GM19043 (cell line): ENCODE results near the gene KCNQ2.

Experiments
- ATAC-seq: cut with Tn5 transposase; IDR thresholded peaks from one replicate; pipeline ENCODE4 v1.9.1; 2021; ENCODE audit warnings: low read depth; ENCODE audit not compliant: unreplicated experiment

Gene KCNQ2

DNA sequence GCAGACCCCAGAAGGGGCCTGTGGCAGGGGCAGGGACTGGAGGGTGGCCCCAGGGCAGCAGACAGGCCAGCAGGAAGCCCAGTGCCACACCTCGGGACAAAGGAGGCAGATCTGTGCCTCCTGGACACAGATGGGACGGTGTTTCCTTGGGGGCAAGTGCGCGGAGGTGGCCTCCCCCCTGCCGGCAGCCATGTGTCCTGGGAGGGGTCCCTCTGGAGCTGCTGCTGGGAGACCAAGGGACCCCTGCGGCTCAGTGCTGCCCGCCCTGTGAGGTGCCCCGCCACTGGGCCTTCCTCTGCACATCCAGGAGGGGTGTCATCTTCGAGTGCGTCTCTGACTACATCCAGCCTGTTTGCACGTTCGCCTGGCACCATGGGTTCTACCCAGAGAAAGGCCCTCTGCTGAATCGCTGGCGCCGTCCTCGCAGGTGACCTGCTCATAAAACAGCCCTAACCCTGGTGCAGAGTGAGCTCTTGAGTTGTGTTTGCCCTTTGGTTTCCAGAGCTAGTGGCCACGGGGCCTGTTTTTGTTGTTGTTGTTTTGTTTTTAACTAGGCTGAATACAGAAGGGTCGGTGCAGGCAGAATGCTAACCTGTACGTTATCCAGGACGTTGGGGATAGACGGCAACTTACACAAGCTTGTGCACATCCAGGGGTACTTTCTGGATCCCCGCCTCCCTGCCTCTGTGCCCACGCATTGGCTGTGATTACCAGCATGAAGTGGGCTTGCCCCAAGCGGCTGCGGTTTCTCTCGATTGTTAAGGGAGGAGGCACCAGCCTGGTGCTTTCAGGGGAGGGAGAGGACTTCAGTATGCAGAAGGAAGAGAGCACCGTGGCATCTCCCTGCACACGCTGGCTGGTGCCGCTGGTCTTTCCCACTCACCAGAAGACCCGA, 1.3 kb upstream of the KCNQ2 start:
- ATAC-seq = no peak

GRCh38 chr20:63472862-63473390, 471 bp upstream of the KCNQ2 start:
- ATAC-seq = no peak

GRCh38 chr20:63471717-63471980, 806 bp downstream of the KCNQ2 start:
- ATAC-seq = no peak

DNA sequence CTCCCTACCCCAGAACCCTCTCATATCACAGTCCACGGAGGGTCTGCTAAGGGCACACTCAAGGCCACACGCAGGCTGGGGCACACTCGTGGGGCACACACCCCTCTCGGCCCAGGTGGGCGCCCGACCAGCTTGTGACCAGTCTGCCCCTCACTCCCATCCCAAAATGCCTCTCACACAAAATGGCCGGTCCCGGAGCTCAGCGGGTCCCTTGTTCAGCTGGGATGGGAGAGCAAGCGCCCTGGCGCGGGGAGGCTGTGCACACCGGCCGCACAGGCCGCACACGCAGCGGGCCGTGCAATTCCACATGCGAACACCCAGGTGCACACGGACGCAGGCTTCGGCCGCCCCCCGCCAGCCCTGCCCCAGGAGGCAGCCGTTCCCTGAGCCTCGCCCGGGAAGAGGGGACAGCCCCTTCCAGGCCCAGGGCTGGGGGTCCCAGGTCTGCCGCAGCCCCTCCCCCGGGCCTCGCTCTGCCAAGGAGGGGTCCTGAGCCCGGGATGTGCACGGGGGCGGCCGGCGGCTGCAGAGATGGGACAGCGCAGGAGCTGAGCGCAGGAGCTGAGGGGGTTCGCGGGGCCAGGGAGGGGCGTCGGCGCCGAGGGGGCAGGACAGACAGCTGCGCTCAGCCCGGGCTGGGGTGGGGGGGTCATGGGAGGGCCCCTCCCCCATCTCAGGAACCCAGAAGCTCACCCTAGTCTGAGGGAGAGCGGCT, 1.3 kb downstream of the KCNQ2 start:
- no peak for ATAC-seq

DNA sequence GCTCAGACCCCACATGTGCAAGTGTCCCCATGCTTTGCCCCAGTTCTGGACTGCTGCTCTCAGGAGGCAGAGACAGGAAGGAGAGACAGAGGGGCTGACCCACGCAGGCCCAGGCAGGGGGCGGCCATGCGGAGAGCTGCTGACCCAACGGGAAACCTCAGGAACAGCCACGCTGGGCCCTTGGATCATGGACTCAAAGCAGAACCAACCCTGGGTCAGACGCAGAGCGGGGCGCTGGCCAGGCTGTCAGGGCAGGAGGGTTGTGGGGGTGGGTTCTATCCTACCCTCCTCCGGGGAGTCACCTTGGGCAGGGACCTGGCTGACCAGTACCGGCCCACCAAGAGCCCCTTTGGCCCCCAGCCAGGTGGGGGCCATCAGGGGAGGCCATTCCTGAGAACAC, 2.0 kb downstream of the KCNQ2 start:
- no peak for ATAC-seq

DNA sequence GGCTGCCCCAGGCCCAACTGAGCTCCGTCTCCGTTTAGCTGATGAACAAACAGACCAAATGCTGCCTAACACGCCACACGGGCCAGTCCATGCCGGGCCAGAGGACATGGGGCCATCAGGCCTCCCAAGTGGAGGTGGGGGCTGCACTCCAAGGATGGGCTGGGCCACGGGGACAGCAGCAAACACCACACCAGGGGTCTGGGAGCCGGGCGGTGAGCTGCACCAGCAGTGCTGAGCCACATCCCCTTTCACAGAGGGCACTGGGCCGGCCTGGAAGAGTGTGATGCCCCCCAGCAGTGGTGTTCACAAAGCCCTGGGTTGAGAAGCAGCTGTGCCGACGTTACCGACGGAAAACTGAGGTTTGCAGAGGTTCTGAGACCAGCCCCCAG, 2.7 kb downstream of the KCNQ2 start:
- no peak for ATAC-seq

DNA sequence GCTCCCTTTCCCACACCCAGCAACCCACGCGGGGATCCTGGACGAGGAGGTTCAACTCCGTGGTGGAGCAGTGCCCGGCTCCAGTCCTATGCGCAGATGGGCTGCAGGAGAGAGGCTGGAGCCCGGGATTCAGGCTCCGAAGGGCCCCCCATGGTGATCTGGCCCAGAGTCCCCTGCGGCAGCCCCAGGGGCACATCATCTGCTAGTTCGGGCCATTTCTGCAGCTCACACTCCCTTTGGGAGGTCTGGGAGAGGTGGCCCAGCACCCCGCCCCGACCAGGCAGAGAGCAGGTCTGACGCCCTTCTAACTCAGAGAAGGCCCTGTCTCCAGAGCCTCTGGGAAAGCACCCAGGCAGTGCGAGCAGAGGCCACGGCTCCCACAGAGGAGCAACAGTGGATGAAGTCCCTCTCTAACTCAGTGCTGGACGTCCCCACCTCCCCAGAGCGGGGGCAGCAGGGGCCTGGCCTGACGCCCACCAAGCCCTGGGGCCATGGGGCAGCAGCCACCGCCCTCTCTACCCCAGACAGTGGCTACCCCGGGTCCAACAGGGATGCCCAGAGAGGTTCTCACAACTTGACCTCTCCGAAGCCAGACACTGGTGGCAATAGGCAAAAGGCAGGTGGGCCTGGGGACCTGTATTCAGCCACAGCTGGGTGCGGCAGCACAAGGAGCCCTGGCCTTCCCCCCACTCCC, 3.3 kb downstream of the KCNQ2 start:
- no peak for ATAC-seq

GRCh38 chr20:63468421-63468820, 4.0 kb downstream of the KCNQ2 start:
- ATAC-seq = no peak

GRCh38 chr20:63467294-63468083, 5.0 kb downstream of the KCNQ2 start:
- no peak for ATAC-seq

DNA sequence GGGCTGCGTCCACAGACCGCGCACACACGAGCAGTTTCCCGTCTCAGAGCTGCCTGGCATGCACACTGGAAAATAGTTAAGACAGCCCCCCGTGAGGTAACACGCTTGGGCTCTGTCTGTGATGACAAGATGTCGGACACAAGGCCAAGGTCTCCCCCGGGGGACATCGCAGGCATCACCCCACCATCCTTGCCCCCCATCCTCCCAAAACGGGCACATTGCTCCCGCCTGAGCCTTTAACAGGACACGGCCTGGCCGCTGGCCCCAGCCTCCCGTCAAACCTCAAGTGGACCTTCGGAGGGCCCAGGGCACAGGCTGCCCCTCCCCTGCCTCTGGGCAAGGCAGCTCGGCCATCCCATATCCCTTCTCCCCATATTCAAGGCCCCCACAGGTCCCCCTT, 5.6 kb downstream of the KCNQ2 start:
- ATAC-seq = no peak

DNA sequence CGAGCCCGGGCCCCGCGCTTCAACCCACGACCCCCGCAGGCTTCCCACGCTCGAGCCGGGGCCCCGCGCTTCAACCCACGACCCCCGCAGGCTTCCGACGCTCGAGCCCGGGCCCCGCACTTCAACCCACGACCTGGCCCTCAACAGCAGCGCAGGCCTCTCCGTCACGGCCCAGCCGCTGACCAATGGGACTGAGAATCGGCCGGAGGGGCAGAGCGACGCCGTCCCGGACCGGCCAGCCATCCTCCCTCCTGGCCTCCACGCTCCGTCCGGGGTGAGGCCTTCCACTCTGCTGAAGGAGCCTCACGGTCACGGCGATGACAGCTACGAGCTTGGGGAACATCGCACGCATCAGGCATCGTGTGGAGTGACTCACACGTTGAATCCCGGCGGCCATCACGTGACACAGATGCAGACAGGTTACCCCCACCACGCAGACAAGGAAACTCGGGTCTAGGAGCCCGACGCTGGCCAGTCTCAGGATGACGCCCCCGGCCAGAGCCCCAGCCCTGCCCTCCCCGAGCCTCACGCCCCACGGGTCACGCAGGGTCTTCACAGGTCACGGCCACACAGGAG, 6.1 kb downstream of the KCNQ2 start:
- ATAC-seq = no peak

DNA sequence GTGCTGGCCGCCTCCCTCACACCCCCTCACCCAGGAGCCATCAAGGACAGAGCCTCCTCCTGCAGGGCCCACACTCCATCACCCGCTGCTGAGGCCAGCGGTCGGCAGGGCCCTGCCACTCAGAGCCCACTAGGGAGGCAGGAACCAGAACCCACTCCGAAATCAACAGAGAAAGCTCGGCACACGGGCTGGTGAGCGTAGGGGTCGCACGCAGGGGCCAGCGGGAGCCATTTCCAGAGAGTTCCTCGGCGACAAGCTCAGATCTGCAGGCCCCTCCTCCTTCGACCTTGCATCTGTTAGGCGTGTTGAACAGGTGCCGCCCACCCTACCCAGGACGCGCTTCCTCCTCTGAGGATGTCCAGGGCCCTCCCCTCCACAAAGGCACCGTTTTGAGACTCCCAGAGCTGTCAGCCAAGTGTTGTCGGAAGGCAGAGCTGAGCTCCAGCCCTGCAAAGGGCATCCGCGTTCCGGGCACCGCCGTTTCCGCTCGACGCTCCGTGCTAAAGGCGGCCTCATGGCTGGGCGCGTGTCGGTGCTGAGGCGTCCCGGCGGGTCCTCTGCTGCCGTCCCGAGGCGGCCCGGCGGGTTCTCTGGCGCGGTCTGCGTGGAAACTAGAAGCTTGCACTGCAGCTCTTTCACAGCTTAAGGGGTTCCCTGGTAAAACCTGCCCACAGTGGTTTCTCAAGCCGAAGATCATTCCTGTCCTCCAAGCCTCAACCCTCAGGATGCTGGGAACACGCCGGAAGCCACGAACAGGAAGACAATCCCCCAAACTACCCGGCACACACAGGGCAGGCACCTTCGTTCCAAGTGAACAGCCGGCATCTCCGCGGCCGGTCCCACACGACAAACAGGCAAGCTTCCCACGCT, 6.8 kb downstream of the KCNQ2 start:
- no peak for ATAC-seq

- ATAC-seq = no peak
Observed at GRCh38 chr20:63464289-63464635, 8.2 kb downstream of the KCNQ2 start.

GRCh38 chr20:63463400-63464288, 8.8 kb downstream of the KCNQ2 start:
- no peak for ATAC-seq

GRCh38 chr20:63462244-63462643, 10.2 kb downstream of the KCNQ2 start:
- no peak for ATAC-seq

- ATAC-seq = no peak
Observed at GRCh38 chr20:63461104-63461763, 11.2 kb downstream of the KCNQ2 start.

- ATAC-seq = no peak
Observed at GRCh38 chr20:63459070-63459380, 13.4 kb downstream of the KCNQ2 start.
